Retinal pigment epithelial cell (primary cell): Measurements from ENCODE around the gene CEMIP.

ENCODE experiments used
- DNase-seq: peaks from one replicate; pipeline ENCODE4 v3.0.0-alpha.2; 2010; ENCODE audit warnings: low read depth
- H3K4me3 ChIP-seq: 2 replicates; pipeline ENCODE4 v1.5.1; 2011; ENCODE audit warnings: mild to moderate bottlenecking, low read length, control low read depth, moderate library complexity
- TF ChIP-seq, protein P1 (sequence below): conservative IDR thresholded peaks from 2 replicates; pipeline ENCODE4 v1.5.1; 2011; ENCODE audit warnings: low read depth, low read length, control low read depth, inconsistent platforms

CEMIP gene, protein sequence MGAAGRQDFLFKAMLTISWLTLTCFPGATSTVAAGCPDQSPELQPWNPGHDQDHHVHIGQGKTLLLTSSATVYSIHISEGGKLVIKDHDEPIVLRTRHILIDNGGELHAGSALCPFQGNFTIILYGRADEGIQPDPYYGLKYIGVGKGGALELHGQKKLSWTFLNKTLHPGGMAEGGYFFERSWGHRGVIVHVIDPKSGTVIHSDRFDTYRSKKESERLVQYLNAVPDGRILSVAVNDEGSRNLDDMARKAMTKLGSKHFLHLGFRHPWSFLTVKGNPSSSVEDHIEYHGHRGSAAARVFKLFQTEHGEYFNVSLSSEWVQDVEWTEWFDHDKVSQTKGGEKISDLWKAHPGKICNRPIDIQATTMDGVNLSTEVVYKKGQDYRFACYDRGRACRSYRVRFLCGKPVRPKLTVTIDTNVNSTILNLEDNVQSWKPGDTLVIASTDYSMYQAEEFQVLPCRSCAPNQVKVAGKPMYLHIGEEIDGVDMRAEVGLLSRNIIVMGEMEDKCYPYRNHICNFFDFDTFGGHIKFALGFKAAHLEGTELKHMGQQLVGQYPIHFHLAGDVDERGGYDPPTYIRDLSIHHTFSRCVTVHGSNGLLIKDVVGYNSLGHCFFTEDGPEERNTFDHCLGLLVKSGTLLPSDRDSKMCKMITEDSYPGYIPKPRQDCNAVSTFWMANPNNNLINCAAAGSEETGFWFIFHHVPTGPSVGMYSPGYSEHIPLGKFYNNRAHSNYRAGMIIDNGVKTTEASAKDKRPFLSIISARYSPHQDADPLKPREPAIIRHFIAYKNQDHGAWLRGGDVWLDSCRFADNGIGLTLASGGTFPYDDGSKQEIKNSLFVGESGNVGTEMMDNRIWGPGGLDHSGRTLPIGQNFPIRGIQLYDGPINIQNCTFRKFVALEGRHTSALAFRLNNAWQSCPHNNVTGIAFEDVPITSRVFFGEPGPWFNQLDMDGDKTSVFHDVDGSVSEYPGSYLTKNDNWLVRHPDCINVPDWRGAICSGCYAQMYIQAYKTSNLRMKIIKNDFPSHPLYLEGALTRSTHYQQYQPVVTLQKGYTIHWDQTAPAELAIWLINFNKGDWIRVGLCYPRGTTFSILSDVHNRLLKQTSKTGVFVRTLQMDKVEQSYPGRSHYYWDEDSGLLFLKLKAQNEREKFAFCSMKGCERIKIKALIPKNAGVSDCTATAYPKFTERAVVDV (N-terminal part only)

DNA sequence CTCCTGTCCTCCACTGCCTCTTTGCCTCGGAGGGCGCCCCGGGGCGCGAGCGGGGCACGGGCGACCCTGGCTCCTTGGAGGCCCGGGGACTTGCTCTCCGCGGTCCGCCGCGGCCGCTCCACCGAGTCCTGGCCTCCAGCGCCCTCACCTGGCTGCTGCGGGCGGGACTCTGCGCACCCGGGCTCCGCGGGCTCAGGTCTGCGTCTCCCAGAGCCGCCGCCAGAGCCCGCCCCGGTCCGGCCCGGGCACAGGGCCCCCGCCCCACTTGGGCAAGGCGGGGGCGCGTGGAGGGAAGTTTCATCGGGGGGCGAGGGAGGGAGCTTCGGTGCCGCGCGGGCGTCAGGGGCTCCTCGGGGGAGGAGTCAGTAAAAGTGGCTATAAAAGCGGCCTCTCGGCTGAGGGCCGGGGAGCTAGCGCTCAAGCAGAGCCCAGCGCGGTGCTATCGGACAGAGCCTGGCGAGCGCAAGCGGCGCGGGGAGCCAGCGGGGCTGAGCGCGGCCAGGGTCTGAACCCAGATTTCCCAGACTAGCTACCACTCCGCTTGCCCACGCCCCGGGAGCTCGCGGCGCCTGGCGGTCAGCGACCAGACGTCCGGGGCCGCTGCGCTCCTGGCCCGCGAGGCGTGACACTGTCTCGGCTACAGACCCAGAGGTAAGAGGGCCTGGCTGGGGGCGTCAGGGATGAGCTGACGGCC lies at the start of gene CEMIP:
CEMIP (plus strand) TSS at position 407 of the 694 bp plus-strand sequence. CDS start 94,510 bp downstream, outside the sequence.
- no peak for DNase-seq
- H3K4me3 ChIP-seq, result peak within 1 kb of the TSS; percentile 38
- TF ChIP-seq, protein P1, sequence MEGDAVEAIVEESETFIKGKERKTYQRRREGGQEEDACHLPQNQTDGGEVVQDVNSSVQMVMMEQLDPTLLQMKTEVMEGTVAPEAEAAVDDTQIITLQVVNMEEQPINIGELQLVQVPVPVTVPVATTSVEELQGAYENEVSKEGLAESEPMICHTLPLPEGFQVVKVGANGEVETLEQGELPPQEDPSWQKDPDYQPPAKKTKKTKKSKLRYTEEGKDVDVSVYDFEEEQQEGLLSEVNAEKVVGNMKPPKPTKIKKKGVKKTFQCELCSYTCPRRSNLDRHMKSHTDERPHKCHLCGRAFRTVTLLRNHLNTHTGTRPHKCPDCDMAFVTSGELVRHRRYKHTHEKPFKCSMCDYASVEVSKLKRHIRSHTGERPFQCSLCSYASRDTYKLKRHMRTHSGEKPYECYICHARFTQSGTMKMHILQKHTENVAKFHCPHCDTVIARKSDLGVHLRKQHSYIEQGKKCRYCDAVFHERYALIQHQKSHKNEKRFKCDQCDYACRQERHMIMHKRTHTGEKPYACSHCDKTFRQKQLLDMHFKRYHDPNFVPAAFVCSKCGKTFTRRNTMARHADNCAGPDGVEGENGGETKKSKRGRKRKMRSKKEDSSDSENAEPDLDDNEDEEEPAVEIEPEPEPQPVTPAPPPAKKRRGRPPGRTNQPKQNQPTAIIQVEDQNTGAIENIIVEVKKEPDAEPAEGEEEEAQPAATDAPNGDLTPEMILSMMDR, result peak; percentile 64

DNA sequence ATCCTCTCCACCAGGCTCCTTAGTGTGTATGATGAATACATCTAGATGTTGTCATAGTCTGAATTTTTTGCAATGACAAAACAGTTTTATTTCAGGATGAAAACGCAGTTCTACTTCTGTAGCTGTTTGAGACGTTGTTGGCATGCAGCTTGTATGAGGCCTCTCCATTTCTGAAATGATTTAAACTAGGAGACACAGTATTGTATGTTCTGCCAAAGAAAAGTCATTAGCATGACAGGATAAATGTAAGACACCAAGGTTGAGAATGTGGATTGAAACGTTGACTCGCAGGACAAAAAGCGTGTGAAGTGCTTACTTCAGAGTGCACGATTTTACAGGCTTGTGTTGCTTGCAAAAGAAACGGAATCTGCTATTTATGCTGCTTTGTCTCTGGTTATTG lies 48.8 kb upstream of the CEMIP start:
- no peak for DNase-seq
- TF ChIP-seq, protein P1, result no peak
- H3K4me3 ChIP-seq, result no peak overlapping the region

DNA sequence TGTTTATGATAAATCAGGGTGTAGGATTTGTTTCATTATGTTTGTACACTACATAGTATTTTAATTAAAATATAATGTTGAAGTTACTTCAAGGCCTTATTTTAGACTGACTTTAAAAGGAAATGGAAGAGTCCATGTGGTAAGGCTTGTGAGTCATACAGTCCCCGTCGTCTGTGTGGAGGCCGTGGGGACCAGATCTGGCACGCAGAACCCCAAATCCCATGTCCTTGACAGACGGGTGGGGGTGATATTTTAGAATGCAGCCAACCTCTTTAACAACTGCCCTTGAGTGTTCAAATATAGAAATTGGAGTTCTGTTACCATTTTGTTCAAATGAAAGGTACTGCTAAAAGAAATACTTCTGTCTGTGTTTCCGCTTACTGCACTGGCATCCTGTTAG lies 48.2 kb upstream of the CEMIP start:
- DNase-seq, result no peak
- no peak overlapping the region for H3K4me3 ChIP-seq
- TF ChIP-seq, protein P1, result no peak

DNA sequence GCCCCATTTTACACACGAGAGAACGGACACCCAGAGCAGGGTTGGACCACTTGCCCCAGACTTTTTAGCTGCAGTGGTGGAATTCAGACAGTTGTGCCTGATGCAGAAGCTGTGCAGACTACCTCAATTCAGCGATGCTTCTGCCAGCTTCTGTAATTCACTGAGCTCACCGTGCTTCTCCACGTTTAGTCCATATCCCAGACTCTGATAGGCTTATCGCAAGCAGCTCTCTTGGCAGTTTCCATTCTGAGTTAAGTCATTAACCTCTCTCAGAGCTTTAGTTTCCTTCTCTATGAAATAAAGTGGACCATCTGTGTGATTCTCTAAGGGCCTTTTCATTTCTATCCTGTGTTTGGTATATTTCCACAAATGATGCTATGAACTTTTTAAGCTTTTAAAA lies 47.0 kb upstream of the CEMIP start:
- TF ChIP-seq, protein P1, result no peak
- H3K4me3 ChIP-seq, result no peak overlapping the region
- DNase-seq, result no peak

DNA sequence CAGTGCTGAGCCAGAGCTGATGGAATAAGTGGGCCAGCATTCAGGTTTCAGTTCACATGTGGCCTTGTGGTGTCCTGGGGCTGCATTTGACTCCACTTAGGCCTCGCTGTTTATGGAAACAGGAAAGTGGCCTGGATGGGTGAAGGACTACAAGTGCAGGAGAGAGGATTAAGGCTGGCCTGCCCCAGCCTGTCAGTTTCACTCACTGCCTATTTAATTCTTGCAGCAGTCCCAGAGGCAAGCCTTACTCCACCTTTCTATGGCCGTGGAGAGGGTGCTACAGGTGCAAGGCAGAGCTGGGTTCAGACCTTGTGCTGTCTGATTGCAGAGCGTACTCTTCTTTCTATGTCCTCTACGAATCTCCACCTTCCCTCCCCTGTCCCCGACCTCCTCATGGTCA lies 46.4 kb upstream of the CEMIP start:
- TF ChIP-seq, protein P1, result no peak
- no peak overlapping the region for H3K4me3 ChIP-seq

DNA sequence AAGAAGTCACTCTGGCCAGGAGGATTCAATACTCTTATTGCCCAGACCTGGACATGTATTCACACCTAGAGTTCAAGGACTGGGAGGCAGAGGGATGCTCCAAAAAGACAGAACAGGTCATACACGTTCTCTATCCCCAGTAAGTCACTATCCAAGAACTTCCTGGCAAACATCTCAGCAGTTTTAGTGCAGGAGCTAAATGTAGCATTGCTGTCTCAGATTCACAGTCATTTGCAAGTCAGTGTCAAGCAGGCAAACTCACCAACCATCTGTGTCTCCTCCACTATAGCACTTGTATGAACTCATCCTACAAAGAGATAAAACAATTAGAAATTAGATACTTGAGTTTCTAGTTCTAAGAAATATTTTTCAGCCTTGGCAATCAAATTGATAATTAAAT lies 45.7 kb upstream of the CEMIP start:
- H3K4me3 ChIP-seq, result no peak overlapping the region
- TF ChIP-seq, protein P1, result no peak
- DNase-seq, result no peak

More for the DNA sequence above, 46.4 kb upstream of the CEMIP start:
- DNase-seq, result no peak
